HL-60 (cell line): ENCODE results near the gene SEC23A.
"Not testable (repeated sequence)": the region's sequence is repeated elsewhere in the genome, so short reads cannot be mapped to it uniquely, and the experiment has no call there.

Experiments
- DNase-seq, 2 experiments: peaks; one replicate each; pipeline ENCODE4 v3.0.0-alpha.2; 2010 to 2020; ENCODE audit warnings: low read depth in 1 of 2, low spot score in 1 of 2
- H3K27ac ChIP-seq: fragments of 250-450 bp; sonication (Bioruptor Pico); replicated peaks from 2 replicates; pipeline ENCODE4 v1.5.1; 2020; ENCODE audit warnings: mild to moderate bottlenecking, moderate library complexity
- H3K27me3 ChIP-seq: fragments of 250-450 bp; sonication (Bioruptor Pico); 2 replicates; pipeline ENCODE4 v1.5.1; 2021; ENCODE audit warnings: mild to moderate bottlenecking, moderate library complexity; ENCODE audit not compliant: insufficient read depth, poor library complexity, severe bottlenecking
- H3K4me3 ChIP-seq: replicated peaks from 2 replicates; pipeline ENCODE4 v1.5.1; 2011; ENCODE audit warnings: mild to moderate bottlenecking, control low read depth, low read length; ENCODE audit not compliant: insufficient read depth
- CTCF ChIP-seq: IDR thresholded peaks from one replicate; pipeline ENCODE4 v1.5.1; 2011; ENCODE audit warnings: low read length, control low read depth, inconsistent platforms; ENCODE audit not compliant: insufficient read depth
- GABPA ChIP-seq: IDR thresholded peaks from 2 replicates; pipeline ENCODE4 v1.6.1; 2012; ENCODE audit warnings: low read depth
- POLR2AphosphoS5 ChIP-seq: IDR thresholded peaks from 2 replicates; pipeline ENCODE4 v1.6.1; 2012; ENCODE audit warnings: low read depth
- REST ChIP-seq: IDR thresholded peaks from 2 replicates; pipeline ENCODE4 v1.6.1; 2012; ENCODE audit warnings: low read depth; ENCODE audit not compliant: insufficient replicate concordance
- SPI1 ChIP-seq: IDR thresholded peaks from 2 replicates; pipeline ENCODE4 v1.6.1; 2012; ENCODE audit warnings: low read depth, mild to moderate bottlenecking, borderline replicate concordance

The SEC23A gene

GRCh38 chr14:39107591-39107996 lies 4.6 kb upstream of the SEC23A start:
- H3K4me3 ChIP-seq: no peak overlapping the region
- TF ChIP-seq POLR2AphosphoS5 (no peak), CTCF (peak; percentile 18), REST (no peak)
- DNase-seq: no peak
- no peaks in the 10 kb centered on the region for H3K27me3 ChIP-seq
- no peak overlapping the region for H3K27ac ChIP-seq

- Histone ChIP-seq H3K4me3 (peak overlapping the region; percentile 87), H3K27ac (peak overlapping the region; percentile 76)
- not testable (repeated sequence) for DNase-seq, H3K27me3 ChIP-seq
These were observed 1.2 kb upstream of the SEC23A start for GRCh38 chr14:39104078-39104801.

- H3K4me3 ChIP-seq: peak overlapping the region; percentile 87
- no peaks in the 10 kb centered on the region for H3K27me3 ChIP-seq
- H3K27ac ChIP-seq: peak overlapping the region; percentile 76
- DNase-seq: peak in 1 of 2 experiments; percentile 3
- TF ChIP-seq GABPA (no peak), POLR2AphosphoS5 (no peak), SPI1 (no peak), CTCF (no peak), REST (no peak)
These were observed 618 bp downstream of the SEC23A start for GRCh38 chr14:39102265-39102968.

GRCh38 chr14:39099748-39100147 lies 3.3 kb downstream of the SEC23A start:
- no peak overlapping the region for H3K27ac ChIP-seq
- H3K27me3 ChIP-seq: no peaks in the 10 kb centered on the region
- no peak overlapping the region for H3K4me3 ChIP-seq
- no peak for DNase-seq
- no peak for TF ChIP-seq CTCF
- no peak for TF ChIP-seq GABPA
- TF ChIP-seq REST: no peak
- no peak for TF ChIP-seq POLR2AphosphoS5
- no peak for TF ChIP-seq SPI1

GRCh38 chr14:39099215-39099614 lies 3.8 kb downstream of the SEC23A start:
- H3K27me3 ChIP-seq, H3K27ac ChIP-seq: not testable (repeated sequence)

More at GRCh38 chr14:39099215-39099614, 3.8 kb downstream of the SEC23A start:
- not testable (repeated sequence) for H3K4me3 ChIP-seq, DNase-seq
